ENCODE results near the gene CHCHD6. TPM values are rescaled to one million over a fixed set of nuclear protein-coding genes. Genes with fewer than 3 reads are reported as not detected.

CHCHD6 gene
- total RNA-seq, 2 donors from 2014 or later, result 9.3 to 13.2 TPM

GRCh38 chr3:127008236-127008635 is 304.2 kb downstream of the CHCHD6 start:
- Histone ChIP-seq H3K27ac (no peak overlapping the region), H3K36me3 (no peaks in the 10 kb centered on the region), H3K27me3 (no peaks in the 10 kb centered on the region), H3K9ac (ENCODE audit: low read depth in 2 of 2, low read length in 2 of 2) (no peak overlapping the region), H3K4me3 (no peak overlapping the region), H3K4me1 (no peaks in the 10 kb centered on the region), H3K9me3 (no peaks in the 10 kb centered on the region)
- no peak for TF ChIP-seq CTCF (IDR thresholded peaks at IDR 0.05)
- intact Hi-C loops (cut with DNase I), result no loop called here
- DNase-seq, result no peak

GRCh38 chr3:127009531-127009930 is 305.5 kb downstream of the CHCHD6 start:
- H3K4me3 ChIP-seq, result no peak overlapping the region
- intact Hi-C loops (cut with DNase I), result no loop called here
- no peaks in the 10 kb centered on the region for H3K4me1 ChIP-seq
- no peaks in the 10 kb centered on the region for H3K9me3 ChIP-seq
- no peak for DNase-seq
- no peaks in the 10 kb centered on the region for H3K27me3 ChIP-seq
- no peak overlapping the region for H3K27ac ChIP-seq
- no peak for TF ChIP-seq CTCF (IDR thresholded peaks at IDR 0.05)
- H3K9ac ChIP-seq (ENCODE audit: low read depth in 2 of 2, low read length in 2 of 2), result no peak overlapping the region
- H3K36me3 ChIP-seq, result no peaks in the 10 kb centered on the region

Other genes with a start within 250 kb of the CHCHD6 start
- 10 to 100 TPM; 20.4 to 28.5 TPM for gene ZXDC, start 228.3 kb upstream of the CHCHD6 start, total RNA-seq
- gene UROC1, start 186.5 kb upstream of the CHCHD6 start, total RNA-seq, result not detected
- 1 to 10 TPM in 1 of 2 donors, under 1 TPM in 1; 0.22 to 1.6 TPM for gene CHST13, start 180.1 kb upstream of the CHCHD6 start, total RNA-seq
- gene C3orf22, start 145.3 kb upstream of the CHCHD6 start, total RNA-seq, result not detected
- gene TXNRD3, start 49.1 kb upstream of the CHCHD6 start, total RNA-seq, result 1 to 10 TPM; 3.6 to 7.5 TPM

Data from colonic mucosa (tissue), 4 donors.